Measurements from ENCODE around the gene MMGT1.

The MMGT1 gene

GRCh38 chrX:135914404-135914803 is 59.4 kb downstream of the MMGT1 start:
- Histone ChIP-seq H3K9me3 (ENCODE audit: control insufficient read depth, low read length) (no peaks in the 10 kb centered on the region), H3K36me3 (ENCODE audit: control insufficient read depth, insufficient read depth, low read length) (no peaks in the 10 kb centered on the region), H3K4me1 (ENCODE audit: control insufficient read depth, insufficient read depth, low read length) (no peaks in the 10 kb centered on the region), H3K9ac (ENCODE audit: low read length) (no peak overlapping the region), H3K27me3 (ENCODE audit: control insufficient read depth, insufficient read depth, low read length) (no peaks in the 10 kb centered on the region), H3K4me3 (ENCODE audit: low read length) (no peak overlapping the region)
